ENCODE results near the gene ELMO1. TPM values are rescaled to one million over a fixed set of nuclear protein-coding genes. Genes with fewer than 3 reads are reported as not detected.

ELMO1 gene
- total RNA-seq, 1 experiment from 2014 or later = 1.1 TPM

- TF ChIP-seq POLR2AphosphoS5 (IDR thresholded peaks at IDR 0.05; ENCODE audit: low read depth, low read length) (no peak), EGR1 (IDR thresholded peaks at IDR 0.05; ENCODE audit: low read depth) (no peak), ZFX (IDR thresholded peaks at IDR 0.05) (no peak), SRF (IDR thresholded peaks at IDR 0.05; ENCODE audit: low read depth) (no peak), FOSL1 (IDR thresholded peaks at IDR 0.05; ENCODE audit: low read depth) (no peak), POLR2A (IDR thresholded peaks at IDR 0.05; ENCODE audit: borderline replicate concordance, extremely low read depth, insufficient read depth, insufficient read length) (no peak), YY1 (IDR thresholded peaks at IDR 0.05; ENCODE audit: extremely low read depth, insufficient replicate concordance, low read depth, low read length) (no peak), SIN3A (IDR thresholded peaks at IDR 0.05; ENCODE audit: low read depth) (no peak), EZH2 (IDR thresholded peaks at IDR 0.05) (no peak), JUND (IDR thresholded peaks at IDR 0.05) (no peak), ELF1 (IDR thresholded peaks at IDR 0.05; ENCODE audit: borderline replicate concordance, low read depth) (no peak), ZNF274 (IDR thresholded peaks at IDR 0.05; ENCODE audit: low read depth, low read length) (no peak), SP1 (IDR thresholded peaks at IDR 0.05; ENCODE audit: low read depth) (no peak), CBX3 (IDR thresholded peaks at IDR 0.05; ENCODE audit: low read depth) (no peak), TCF7L2 (IDR thresholded peaks at IDR 0.05; ENCODE audit: borderline replicate concordance, extremely low read depth, insufficient read depth, insufficient read length) (no peak)
- TF ChIP-seq, protein P1, sequence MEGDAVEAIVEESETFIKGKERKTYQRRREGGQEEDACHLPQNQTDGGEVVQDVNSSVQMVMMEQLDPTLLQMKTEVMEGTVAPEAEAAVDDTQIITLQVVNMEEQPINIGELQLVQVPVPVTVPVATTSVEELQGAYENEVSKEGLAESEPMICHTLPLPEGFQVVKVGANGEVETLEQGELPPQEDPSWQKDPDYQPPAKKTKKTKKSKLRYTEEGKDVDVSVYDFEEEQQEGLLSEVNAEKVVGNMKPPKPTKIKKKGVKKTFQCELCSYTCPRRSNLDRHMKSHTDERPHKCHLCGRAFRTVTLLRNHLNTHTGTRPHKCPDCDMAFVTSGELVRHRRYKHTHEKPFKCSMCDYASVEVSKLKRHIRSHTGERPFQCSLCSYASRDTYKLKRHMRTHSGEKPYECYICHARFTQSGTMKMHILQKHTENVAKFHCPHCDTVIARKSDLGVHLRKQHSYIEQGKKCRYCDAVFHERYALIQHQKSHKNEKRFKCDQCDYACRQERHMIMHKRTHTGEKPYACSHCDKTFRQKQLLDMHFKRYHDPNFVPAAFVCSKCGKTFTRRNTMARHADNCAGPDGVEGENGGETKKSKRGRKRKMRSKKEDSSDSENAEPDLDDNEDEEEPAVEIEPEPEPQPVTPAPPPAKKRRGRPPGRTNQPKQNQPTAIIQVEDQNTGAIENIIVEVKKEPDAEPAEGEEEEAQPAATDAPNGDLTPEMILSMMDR (IDR thresholded peaks at IDR 0.05 in 2 of 3, conservative IDR thresholded peaks at IDR 0.05 in 1 of 3; ENCODE audit: borderline replicate concordance in 1 of 3, insufficient read depth in 1 of 3, low read depth in 2 of 3, low read length in 2 of 3) = no peak
- TF ChIP-seq, protein P2, sequence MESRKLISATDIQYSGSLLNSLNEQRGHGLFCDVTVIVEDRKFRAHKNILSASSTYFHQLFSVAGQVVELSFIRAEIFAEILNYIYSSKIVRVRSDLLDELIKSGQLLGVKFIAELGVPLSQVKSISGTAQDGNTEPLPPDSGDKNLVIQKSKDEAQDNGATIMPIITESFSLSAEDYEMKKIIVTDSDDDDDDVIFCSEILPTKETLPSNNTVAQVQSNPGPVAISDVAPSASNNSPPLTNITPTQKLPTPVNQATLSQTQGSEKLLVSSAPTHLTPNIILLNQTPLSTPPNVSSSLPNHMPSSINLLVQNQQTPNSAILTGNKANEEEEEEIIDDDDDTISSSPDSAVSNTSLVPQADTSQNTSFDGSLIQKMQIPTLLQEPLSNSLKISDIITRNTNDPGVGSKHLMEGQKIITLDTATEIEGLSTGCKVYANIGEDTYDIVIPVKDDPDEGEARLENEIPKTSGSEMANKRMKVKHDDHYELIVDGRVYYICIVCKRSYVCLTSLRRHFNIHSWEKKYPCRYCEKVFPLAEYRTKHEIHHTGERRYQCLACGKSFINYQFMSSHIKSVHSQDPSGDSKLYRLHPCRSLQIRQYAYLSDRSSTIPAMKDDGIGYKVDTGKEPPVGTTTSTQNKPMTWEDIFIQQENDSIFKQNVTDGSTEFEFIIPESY (IDR thresholded peaks at IDR 0.05; ENCODE audit: extremely low read depth, insufficient replicate concordance, low read length) = no peak
- TF ChIP-seq, protein P3, sequence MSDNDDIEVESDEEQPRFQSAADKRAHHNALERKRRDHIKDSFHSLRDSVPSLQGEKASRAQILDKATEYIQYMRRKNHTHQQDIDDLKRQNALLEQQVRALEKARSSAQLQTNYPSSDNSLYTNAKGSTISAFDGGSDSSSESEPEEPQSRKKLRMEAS (IDR thresholded peaks at IDR 0.05) = no peak
- ATAC-seq (no peak), DNase-seq (ENCODE audit: low read depth, low spot score) (no peak)
- ChIA-PET POLR2A (no interaction called here), CTCF (no interaction called here), RAD21 (ENCODE audit: low non-redundant PET in 1 of 2, low total read pairs in 2 of 2, uncharacterized antibody in 2 of 2, unreplicated experiment in 2 of 2) (no interaction called here)
- Histone ChIP-seq H3K9me3 (ENCODE audit: control insufficient read depth in 1 of 2, insufficient read depth in 1 of 2, low read depth in 1 of 2, low read length in 2 of 2) (no peaks in the 10 kb centered on the region), H3K4me2 (ENCODE audit: low read length) (no peak overlapping the region), H3K4me1 (ENCODE audit: control insufficient read depth in 1 of 2, insufficient read depth in 2 of 2, low read length in 2 of 2) (no peaks in the 10 kb centered on the region), H2AFZ (ENCODE audit: low read depth, low read length, poor library complexity, severe bottlenecking) (no peak overlapping the region), H3K27me3 (ENCODE audit: insufficient read depth, low read length) (no peaks in the 10 kb centered on the region), H3K9ac (ENCODE audit: low read length) (no peak overlapping the region), H3K9me2 (ENCODE audit: insufficient read depth) (no peaks in the 10 kb centered on the region), H3K79me2 (ENCODE audit: insufficient read depth, low read length) (no peaks in the 10 kb centered on the region), H3K36me3 (ENCODE audit: control insufficient read depth in 1 of 2, insufficient read depth in 2 of 2, low read length in 2 of 2) (no peaks in the 10 kb centered on the region), H3K27ac (ENCODE audit: low read depth, low read length) (no peak overlapping the region), H4K20me1 (ENCODE audit: insufficient read depth) (no peaks in the 10 kb centered on the region), H3K4me3 (replicated peaks in 1 of 2; ENCODE audit: low read depth in 1 of 2, low read length in 2 of 2) (no peak overlapping the region)
- BruUV-seq (replicated peaks) = no TSS peak
- intact Hi-C loops (cut with micrococcal nuclease) = no loop called here
Observed at GRCh38 chr7:37102518-37103137, 346.0 kb downstream of the ELMO1 start.
